Endothelial cell of umbilical vein (primary cell): ENCODE results near the gene TRMT112.

Experiments used
- CTCF ChIP-seq, 2 donors: IDR thresholded peaks; 1 replicate in 1 of 2; 2 replicates in 1 of 2; pipeline ENCODE4 v1.5.1; 2011; ENCODE audit warnings: low read length in 2 of 2, mild to moderate bottlenecking in 2 of 2, moderate library complexity in 2 of 2, control low read depth in 1 of 2, inconsistent platforms in 1 of 2, low read depth in 1 of 2; ENCODE audit not compliant: insufficient read depth in 1 of 2; ENCODE audit errors: extremely low read depth in 1 of 2
- EZH2 ChIP-seq: IDR thresholded peaks from 2 replicates; pipeline ENCODE4 v1.6.1; 2012; ENCODE audit warnings: borderline replicate concordance, low read depth, mild to moderate bottlenecking, moderate library complexity, low read length, inconsistent platforms; ENCODE audit not compliant: severe bottlenecking
- JUN ChIP-seq: IDR thresholded peaks from 2 replicates; pipeline ENCODE4 v1.6.1; 2011; ENCODE audit warnings: borderline replicate concordance, low read depth; ENCODE audit not compliant: insufficient read length, insufficient read depth
- POLR2A ChIP-seq: IDR thresholded peaks from 2 replicates; pipeline ENCODE4 v1.6.1; 2012; ENCODE audit warnings: low read depth, mild to moderate bottlenecking, control low read depth, low read length
- POLR2AphosphoS5 ChIP-seq: IDR thresholded peaks from 2 replicates; pipeline ENCODE4 v1.6.1; 2012; ENCODE audit warnings: low read depth, mild to moderate bottlenecking, control low read depth, low read length, moderate library complexity; ENCODE audit not compliant: insufficient read depth
- TF ChIP-seq, protein P1 (sequence below): IDR thresholded peaks from 2 replicates; pipeline ENCODE4 v1.6.1; 2011; ENCODE audit not compliant: insufficient read depth, insufficient read length

- TF ChIP-seq CTCF (IDR thresholded peaks at IDR 0.05; ENCODE audit: extremely low read depth in 1 of 2, insufficient read depth in 1 of 2, low read depth in 1 of 2, low read length in 2 of 2), result no peak
- TF ChIP-seq JUN, result no peak
- TF ChIP-seq, protein P1, sequence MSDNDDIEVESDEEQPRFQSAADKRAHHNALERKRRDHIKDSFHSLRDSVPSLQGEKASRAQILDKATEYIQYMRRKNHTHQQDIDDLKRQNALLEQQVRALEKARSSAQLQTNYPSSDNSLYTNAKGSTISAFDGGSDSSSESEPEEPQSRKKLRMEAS, result no peak
- no peak for TF ChIP-seq POLR2A
- TF ChIP-seq EZH2, result no peak
- TF ChIP-seq POLR2AphosphoS5, result no peak
These were observed 38.7 kb downstream of the TRMT112 start for GRCh38 chr11:64278576-64279190.
